SU-DHL-6 (cell line): ENCODE results near the gene DDX54.

Experiments
- H2AFZ ChIP-seq: fragments of 200-600 bp; sonication (generic); 2 replicates; pipeline ENCODE4 v1.6.1; 2014; ENCODE audit warnings: low read depth, mild to moderate bottlenecking, moderate library complexity, mixed read lengths, antibody characterized with exemption, low read length; ENCODE audit not compliant: severe bottlenecking
- H3F3A ChIP-seq: fragments of 200-600 bp; shearing (Covaris generic); 2 replicates; pipeline ENCODE4 v1.6.0; 2016; ENCODE audit warnings: antibody characterized with exemption, mild to moderate bottlenecking; ENCODE audit not compliant: insufficient read depth
- H3K27ac ChIP-seq: fragments of 200-600 bp; sonication (generic); 2 replicates; pipeline ENCODE4 v1.5.1; 2016; ENCODE audit warnings: low read depth, mild to moderate bottlenecking, low read length, moderate library complexity, mixed read lengths
- H3K27me3 ChIP-seq: fragments of 200-600 bp; sonication (generic), shearing (Covaris generic); 2 replicates; pipeline ENCODE4 v1.6.0; 2014; ENCODE audit warnings: mild to moderate bottlenecking, low read length
- H3K36me3 ChIP-seq: fragments of 200-600 bp; sonication (generic); 2 replicates; pipeline ENCODE4 v1.6.1; 2014; ENCODE audit warnings: mild to moderate bottlenecking, low read length, mixed read lengths
- H3K4me2 ChIP-seq: fragments of 300-600, 200-600 bp; shearing (Covaris generic), sonication (generic); 2 replicates; pipeline ENCODE4 v1.6.0; 2014; ENCODE audit warnings: low read length, low read depth, mild to moderate bottlenecking; ENCODE audit not compliant: poor library complexity, severe bottlenecking
- H3K4me3 ChIP-seq: fragments of 200-600 bp; sonication (generic); 2 replicates; pipeline ENCODE4 v1.5.1; 2014; ENCODE audit warnings: antibody characterized with exemption, low read length, mild to moderate bottlenecking, mixed read lengths; ENCODE audit not compliant: insufficient read depth, poor library complexity, severe bottlenecking
- H3K79me2 ChIP-seq: fragments of 200-600 bp; sonication (generic); 2 replicates; pipeline ENCODE4 v1.6.1; 2014; ENCODE audit warnings: mild to moderate bottlenecking, low read length, moderate library complexity; ENCODE audit not compliant: insufficient read depth
- H3K9ac ChIP-seq: fragments of 200-600 bp; sonication (generic); 2 replicates; pipeline ENCODE4 v1.7.0; 2014; ENCODE audit warnings: mild to moderate bottlenecking, low read length
- H3K9me2 ChIP-seq: fragments of 200-600 bp; sonication (generic); replicated peaks from 2 replicates; pipeline ENCODE4 v1.6.1; 2014; ENCODE audit warnings: low read length; ENCODE audit not compliant: insufficient read depth
- H3K9me3 ChIP-seq: fragments of 200-600 bp; sonication (generic); 2 replicates; pipeline ENCODE4 v1.6.1; 2014; ENCODE audit warnings: low read length, mixed read lengths; ENCODE audit not compliant: insufficient read depth
- H4K20me1 ChIP-seq: fragments of 200-600 bp; sonication (generic); 2 replicates; pipeline ENCODE4 v1.6.1; 2014; ENCODE audit warnings: low read depth, mild to moderate bottlenecking, antibody characterized with exemption, low read length, moderate library complexity, mixed read lengths
- EZH2phosphoT487 ChIP-seq: fragments of 200-600 bp; sonication (generic), shearing (Covaris generic); conservative IDR thresholded peaks from 2 replicates; pipeline ENCODE4 v1.6.1; 2018; ENCODE audit warnings: mild to moderate bottlenecking, antibody characterized with exemption, low read length, moderate library complexity, mixed read lengths
- TF ChIP-seq, protein P1 (sequence below): fragments of 200-600 bp; sonication (generic); IDR thresholded peaks from one replicate; pipeline ENCODE4 v1.5.1; 2017; ENCODE audit warnings: antibody characterized with exemption, mild to moderate bottlenecking, low read length, moderate library complexity; ENCODE audit not compliant: insufficient read depth, poor library complexity, severe bottlenecking

The DDX54 gene

GRCh38 chr12:113196990-113197389 lies 11.7 kb upstream of the DDX54 start:
- Histone ChIP-seq H3K79me2 (no peaks in the 10 kb centered on the region), H3K9me2 (no peaks in the 10 kb centered on the region), H3K27ac (peak overlapping the region; percentile 22; the same call in 1 of the 2 replicates), H3K9ac (no peak overlapping the region; the same call in 1 of the 2 replicates), H3K4me2 (no peak overlapping the region), H3K4me3 (no peak overlapping the region), H3F3A (peaks cover 8% of the 10 kb centered on the region; the same call in 1 of the 2 replicates), H3K9me3 (no peaks in the 10 kb centered on the region), H3K27me3 (no peaks in the 10 kb centered on the region), H2AFZ (no peak overlapping the region), H3K36me3 (no peaks in the 10 kb centered on the region), H4K20me1 (no peaks in the 10 kb centered on the region)
- TF ChIP-seq EZH2phosphoT487 = no peak
- TF ChIP-seq, protein P1, sequence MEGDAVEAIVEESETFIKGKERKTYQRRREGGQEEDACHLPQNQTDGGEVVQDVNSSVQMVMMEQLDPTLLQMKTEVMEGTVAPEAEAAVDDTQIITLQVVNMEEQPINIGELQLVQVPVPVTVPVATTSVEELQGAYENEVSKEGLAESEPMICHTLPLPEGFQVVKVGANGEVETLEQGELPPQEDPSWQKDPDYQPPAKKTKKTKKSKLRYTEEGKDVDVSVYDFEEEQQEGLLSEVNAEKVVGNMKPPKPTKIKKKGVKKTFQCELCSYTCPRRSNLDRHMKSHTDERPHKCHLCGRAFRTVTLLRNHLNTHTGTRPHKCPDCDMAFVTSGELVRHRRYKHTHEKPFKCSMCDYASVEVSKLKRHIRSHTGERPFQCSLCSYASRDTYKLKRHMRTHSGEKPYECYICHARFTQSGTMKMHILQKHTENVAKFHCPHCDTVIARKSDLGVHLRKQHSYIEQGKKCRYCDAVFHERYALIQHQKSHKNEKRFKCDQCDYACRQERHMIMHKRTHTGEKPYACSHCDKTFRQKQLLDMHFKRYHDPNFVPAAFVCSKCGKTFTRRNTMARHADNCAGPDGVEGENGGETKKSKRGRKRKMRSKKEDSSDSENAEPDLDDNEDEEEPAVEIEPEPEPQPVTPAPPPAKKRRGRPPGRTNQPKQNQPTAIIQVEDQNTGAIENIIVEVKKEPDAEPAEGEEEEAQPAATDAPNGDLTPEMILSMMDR = peak; percentile 58

DNA sequence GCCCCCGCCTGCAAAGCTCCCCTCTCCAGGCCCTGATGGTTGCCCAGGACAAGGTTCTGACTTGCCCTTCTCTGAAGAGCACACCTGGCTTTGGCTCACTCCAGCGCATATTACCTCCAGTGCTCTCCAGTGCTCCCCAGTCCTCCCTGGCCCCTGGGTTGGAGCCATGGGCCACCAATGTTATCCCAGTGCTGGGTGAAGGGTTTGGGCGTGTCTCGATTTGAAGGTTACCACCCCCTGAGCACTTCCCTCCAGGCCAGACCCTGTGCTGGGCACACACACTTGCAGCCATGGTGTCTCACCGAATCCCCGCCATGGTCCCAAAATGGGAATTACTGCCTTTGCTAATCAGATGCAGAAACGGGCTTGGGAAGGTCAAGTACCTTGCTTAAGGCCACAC lies 11.3 kb upstream of the DDX54 start:
- no peaks in the 10 kb centered on the region for H3K36me3 ChIP-seq
- no peak overlapping the region for H2AFZ ChIP-seq

DNA sequence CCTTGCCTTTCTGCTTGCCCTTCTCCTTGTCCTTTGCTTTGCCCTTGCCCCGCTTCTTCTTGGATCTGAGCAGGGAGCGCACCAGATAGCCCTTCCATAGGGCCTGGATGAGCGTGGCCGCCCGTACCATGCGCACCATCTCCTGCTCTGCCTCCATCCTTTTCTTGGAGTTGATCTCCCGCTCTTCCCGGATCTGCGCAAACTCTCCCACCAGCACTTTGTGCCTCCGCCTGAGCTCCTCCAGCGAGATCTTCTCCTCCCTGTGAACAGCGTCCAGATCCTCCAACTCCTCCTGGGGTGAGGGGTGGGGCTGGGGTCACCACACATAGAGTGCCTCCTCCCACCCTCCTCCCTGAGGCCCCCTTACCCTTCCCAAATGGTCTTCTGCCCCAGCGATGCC lies 10.3 kb upstream of the DDX54 start:
- peaks cover 8% of the 10 kb centered on the region; the same call in 1 of the 2 replicates for H3F3A ChIP-seq
- no peak overlapping the region for H3K4me3 ChIP-seq
- no peaks in the 10 kb centered on the region for H3K9me2 ChIP-seq
- no peaks in the 10 kb centered on the region for H3K36me3 ChIP-seq
- H3K27me3 ChIP-seq = no peaks in the 10 kb centered on the region
- H4K20me1 ChIP-seq = no peaks in the 10 kb centered on the region
- no peak for TF ChIP-seq EZH2phosphoT487
- TF ChIP-seq, protein P1 = no peak
- H3K79me2 ChIP-seq = peaks cover 4% of the 10 kb centered on the region; the same call in 1 of the 2 replicates
- no peak overlapping the region for H3K9ac ChIP-seq
- H3K4me2 ChIP-seq = no peak overlapping the region
- H3K9me3 ChIP-seq = no peaks in the 10 kb centered on the region
- no peak overlapping the region for H3K27ac ChIP-seq
- no peak overlapping the region for H2AFZ ChIP-seq

More for the DNA sequence above, 11.3 kb upstream of the DDX54 start:
- H3K9ac ChIP-seq = no peak overlapping the region
- no peaks in the 10 kb centered on the region for H4K20me1 ChIP-seq
- peaks cover 8% of the 10 kb centered on the region; the same call in 1 of the 2 replicates for H3F3A ChIP-seq
- TF ChIP-seq, protein P1 = no peak
- TF ChIP-seq EZH2phosphoT487 = no peak
- H3K9me3 ChIP-seq = no peaks in the 10 kb centered on the region
- H3K9me2 ChIP-seq = no peaks in the 10 kb centered on the region
- H3K79me2 ChIP-seq = no peaks in the 10 kb centered on the region
- H3K27ac ChIP-seq = no peak overlapping the region
- no peak overlapping the region for H3K4me3 ChIP-seq
- H3K27me3 ChIP-seq = no peaks in the 10 kb centered on the region
- H3K4me2 ChIP-seq = no peak overlapping the region
